Smooth muscle cell (in vitro differentiated cells): ENCODE results near the gene MIOS. TPM values are rescaled to one million over a fixed set of nuclear protein-coding genes. Genes with fewer than 3 reads are reported as not detected.

Source experiments
- DNase-seq: peaks from one replicate; lab custom pipeline; 2025; ENCODE audit not compliant: unreplicated experiment; lab: John Stamatoyannopoulos, UW
- H2AFZ ChIP-seq: fragments of 200-600 bp; sonication (generic); 2 replicates; pipeline ENCODE4 v1.6.0; 2016; ENCODE audit warnings: antibody characterized with exemption, low read depth, mild to moderate bottlenecking
- H3F3A ChIP-seq: fragments of 200-600 bp; sonication (generic); 2 replicates; pipeline ENCODE4 v1.6.0; 2017; ENCODE audit warnings: antibody characterized with exemption, low read depth
- H3K27ac ChIP-seq: fragments of 200-600 bp; sonication (generic); 2 replicates; pipeline ENCODE4 v1.5.1; 2016; ENCODE audit warnings: low read depth, mild to moderate bottlenecking
- H3K27me3 ChIP-seq: fragments of 200-600 bp; sonication (generic); 2 replicates; pipeline ENCODE4 v1.6.1; 2016; ENCODE audit warnings: low read depth, mild to moderate bottlenecking
- H3K36me3 ChIP-seq: fragments of 200-600 bp; sonication (generic); 2 replicates; pipeline ENCODE4 v1.5.1; 2016; ENCODE audit warnings: low read depth
- H3K4me1 ChIP-seq: fragments of 200-600 bp; sonication (generic); 2 replicates; pipeline ENCODE4 v1.5.1; 2016; ENCODE audit warnings: low read depth
- H3K4me2 ChIP-seq: fragments of 200-600 bp; sonication (generic); 2 replicates; pipeline ENCODE4 v1.6.0; 2016; ENCODE audit warnings: mild to moderate bottlenecking
- H3K4me3 ChIP-seq: fragments of 200-600 bp; sonication (generic); 2 replicates; pipeline ENCODE4 v1.5.1; 2016; ENCODE audit warnings: mild to moderate bottlenecking
- H3K79me2 ChIP-seq: fragments of 200-600 bp; sonication (generic); 2 replicates; pipeline ENCODE4 v1.6.0; 2016; ENCODE audit warnings: low read depth, mild to moderate bottlenecking
- H3K9ac ChIP-seq: fragments of 200-600 bp; sonication (generic); 2 replicates; pipeline ENCODE4 v1.6.0; 2016; ENCODE audit warnings: low read depth
- H3K9me3 ChIP-seq: fragments of 200-600 bp; sonication (generic); replicated peaks from 2 replicates; pipeline ENCODE4 v1.5.1; 2016; ENCODE audit warnings: low read depth
- H4K20me1 ChIP-seq: fragments of 200-600 bp; sonication (generic); 2 replicates; pipeline ENCODE4 v1.6.0; 2016; ENCODE audit warnings: low read depth
- whole genome bisulfite sequencing: methylation state at CpG from one replicate; pipeline ENCODE4 v1.1.7; 2016; ENCODE audit warnings: low lambda C conversion rate; 5-methylcytosine and 5-hydroxymethylcytosine counted together
- polyA plus RNA-seq: library from polyadenylated mRNA; unstranded; fragments of >200 nt; fragmentation: Nextera tagmentation; extraction: Ambion mirVana; gene quantifications from 2 replicates; pipeline ENCODE4 v1.2.1, GENCODE V29; 2016
- total RNA-seq: library from RNA; depleted of rRNA; stranded (reverse); fragments of >200 nt; gene quantifications from 2 replicates; pipeline ENCODE4 v1.2.3, GENCODE V29; 2014
- TF ChIP-seq, protein P1 (sequence below): fragments of 200-600 bp; sonication (generic); IDR thresholded peaks from 2 replicates; pipeline ENCODE4 v1.5.1; 2017; ENCODE audit warnings: borderline replicate concordance, mild to moderate bottlenecking, antibody characterized with exemption; ENCODE audit not compliant: insufficient read depth, poor library complexity, severe bottlenecking

The MIOS gene
- total and polyA plus RNA-seq, 2 experiments from 2014 or later: 10.3 to 25.9 TPM

GRCh38 chr7:7630626-7631329, 64.1 kb downstream of the MIOS start:
- Histone ChIP-seq H3K36me3 (no peaks in the 10 kb centered on the region), H3K4me2 (no peak overlapping the region), H3K79me2 (no peaks in the 10 kb centered on the region), H2AFZ (no peak overlapping the region), H3K9me3 (no peaks in the 10 kb centered on the region), H3K4me3 (no peak overlapping the region), H3F3A (no peaks in the 10 kb centered on the region), H3K9ac (no peak overlapping the region), H3K27me3 (no peaks in the 10 kb centered on the region), H4K20me1 (no peaks in the 10 kb centered on the region), H3K27ac (no peak overlapping the region), H3K4me1 (no peaks in the 10 kb centered on the region)
- WGBS: 93% methylated on average over 1 of the region's 1 CpG
- TF ChIP-seq, protein P1, sequence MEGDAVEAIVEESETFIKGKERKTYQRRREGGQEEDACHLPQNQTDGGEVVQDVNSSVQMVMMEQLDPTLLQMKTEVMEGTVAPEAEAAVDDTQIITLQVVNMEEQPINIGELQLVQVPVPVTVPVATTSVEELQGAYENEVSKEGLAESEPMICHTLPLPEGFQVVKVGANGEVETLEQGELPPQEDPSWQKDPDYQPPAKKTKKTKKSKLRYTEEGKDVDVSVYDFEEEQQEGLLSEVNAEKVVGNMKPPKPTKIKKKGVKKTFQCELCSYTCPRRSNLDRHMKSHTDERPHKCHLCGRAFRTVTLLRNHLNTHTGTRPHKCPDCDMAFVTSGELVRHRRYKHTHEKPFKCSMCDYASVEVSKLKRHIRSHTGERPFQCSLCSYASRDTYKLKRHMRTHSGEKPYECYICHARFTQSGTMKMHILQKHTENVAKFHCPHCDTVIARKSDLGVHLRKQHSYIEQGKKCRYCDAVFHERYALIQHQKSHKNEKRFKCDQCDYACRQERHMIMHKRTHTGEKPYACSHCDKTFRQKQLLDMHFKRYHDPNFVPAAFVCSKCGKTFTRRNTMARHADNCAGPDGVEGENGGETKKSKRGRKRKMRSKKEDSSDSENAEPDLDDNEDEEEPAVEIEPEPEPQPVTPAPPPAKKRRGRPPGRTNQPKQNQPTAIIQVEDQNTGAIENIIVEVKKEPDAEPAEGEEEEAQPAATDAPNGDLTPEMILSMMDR: no peak
- DNase-seq: no peak

DNA sequence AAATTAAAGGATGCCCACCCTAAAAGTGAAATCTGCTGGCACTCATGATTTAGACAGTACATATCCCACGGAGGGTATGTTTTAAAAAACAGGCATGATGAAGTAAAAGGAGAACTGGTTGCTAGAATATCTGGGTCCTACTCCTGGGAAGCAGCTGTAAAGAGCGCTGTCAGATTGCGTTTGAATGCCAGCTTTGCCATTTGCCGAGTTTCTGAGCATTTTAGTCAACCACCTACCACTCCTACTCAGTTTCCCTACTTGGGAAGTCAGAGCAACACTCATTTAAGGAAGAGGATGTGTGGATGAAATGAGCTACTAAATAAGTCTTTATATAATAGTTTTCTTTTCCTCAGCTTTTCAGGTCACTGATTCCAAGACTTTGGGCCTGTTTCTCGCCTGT, 72.7 kb downstream of the MIOS start:
- DNase-seq: no peak
- peak overlapping the region; percentile 92 for H2AFZ ChIP-seq
- H3K79me2 ChIP-seq: peaks cover 29% of the 10 kb centered on the region
- H3K9ac ChIP-seq: peak overlapping the region; percentile 66
- no peaks in the 10 kb centered on the region for H3K27me3 ChIP-seq
- TF ChIP-seq, protein P1: no peak
- no peaks in the 10 kb centered on the region for H3F3A ChIP-seq
- H3K4me3 ChIP-seq: peak overlapping the region; percentile 67
- H3K9me3 ChIP-seq: no peaks in the 10 kb centered on the region
- 38% methylated on average over 5 of the region's 5 CpGs for WGBS
- H3K36me3 ChIP-seq: no peaks in the 10 kb centered on the region
- H4K20me1 ChIP-seq: no peaks in the 10 kb centered on the region
- H3K4me2 ChIP-seq: peak overlapping the region; percentile 90
- H3K4me1 ChIP-seq: peaks cover 15% of the 10 kb centered on the region
- peak overlapping the region; percentile 52 for H3K27ac ChIP-seq

DNA sequence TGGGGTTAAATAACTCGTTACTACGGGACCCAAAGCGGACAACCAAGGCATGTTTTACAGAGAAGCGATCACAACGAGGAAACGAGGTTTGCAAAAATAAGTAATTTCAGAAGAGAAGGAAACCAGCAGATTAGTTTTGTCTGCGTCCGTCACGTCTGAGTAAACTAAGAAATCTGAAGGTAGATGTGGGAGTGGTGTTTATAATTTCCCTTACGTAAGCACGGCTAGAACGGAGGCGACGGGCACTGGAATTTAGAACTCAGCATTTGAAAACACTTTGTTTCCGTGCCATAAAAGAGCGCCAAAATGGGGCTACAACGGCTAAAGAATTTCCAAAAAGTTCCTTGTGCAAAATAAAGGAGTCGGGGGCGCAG, 73.2 kb downstream of the MIOS start:
- Histone ChIP-seq H3K9me3 (no peaks in the 10 kb centered on the region), H3K27ac (peak overlapping the region; percentile 52), H3K36me3 (no peaks in the 10 kb centered on the region), H3K4me1 (peaks cover 15% of the 10 kb centered on the region), H4K20me1 (no peaks in the 10 kb centered on the region), H3K79me2 (peaks cover 33% of the 10 kb centered on the region), H3K4me3 (peak overlapping the region; percentile 67), H3F3A (no peaks in the 10 kb centered on the region), H3K27me3 (no peaks in the 10 kb centered on the region), H3K4me2 (peak overlapping the region; percentile 90), H3K9ac (peak overlapping the region; percentile 66), H2AFZ (peak overlapping the region; percentile 92)
- TF ChIP-seq, protein P1: no peak
- DNase-seq: no peak
- under 1% methylated on average over 18 of the region's 19 CpGs for WGBS
